Measurements from ENCODE around the gene GOLGA6L7.
"Not testable (repeated sequence)": the region's sequence is repeated elsewhere in the genome, so short reads cannot be mapped to it uniquely, and the experiment has no call there.

GOLGA6L7 gene

DNA sequence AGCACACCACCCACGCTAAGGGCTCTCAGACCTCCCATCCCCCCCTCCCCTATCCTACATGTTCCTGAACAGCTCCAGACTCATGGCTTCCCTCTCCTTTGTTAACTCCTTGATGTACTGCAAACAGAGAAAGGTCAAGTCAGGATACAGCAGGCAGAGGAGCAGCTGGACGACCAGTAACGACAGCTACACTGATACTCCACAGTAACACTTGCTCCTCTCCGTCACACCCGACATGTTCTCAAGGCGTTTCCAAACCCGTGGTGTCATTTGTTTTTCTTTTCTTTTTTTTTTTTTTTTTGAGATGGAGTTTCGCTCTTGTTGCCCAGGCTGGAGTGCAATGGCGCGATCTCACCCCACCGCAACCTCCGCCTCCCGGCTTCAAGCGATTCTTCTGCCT, 4.3 kb downstream of the GOLGA6L7 start:
- not testable (repeated sequence) for DNase-seq (ENCODE audit: low read depth)

DNA sequence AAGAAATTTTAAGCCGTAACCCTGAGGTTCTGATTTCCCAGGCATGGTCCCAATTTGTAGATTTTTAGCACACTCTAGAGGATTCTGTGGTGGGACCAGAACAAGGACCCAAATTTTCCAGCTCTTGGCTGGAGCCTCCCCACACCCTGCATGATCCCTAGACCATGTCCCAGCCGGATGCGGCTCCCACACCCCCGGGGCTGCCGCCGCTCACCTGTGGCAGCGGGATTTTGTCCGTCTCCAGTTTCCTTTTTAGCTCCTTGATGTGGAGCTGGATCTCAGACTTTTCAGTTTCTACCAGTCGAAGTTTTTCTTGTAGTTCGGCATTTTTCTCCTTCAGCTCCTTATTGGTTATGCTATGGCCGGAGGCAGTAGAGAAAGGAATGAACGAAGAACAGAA, 4.9 kb downstream of the GOLGA6L7 start:
- not testable (repeated sequence) for DNase-seq (ENCODE audit: low read depth)

DNA sequence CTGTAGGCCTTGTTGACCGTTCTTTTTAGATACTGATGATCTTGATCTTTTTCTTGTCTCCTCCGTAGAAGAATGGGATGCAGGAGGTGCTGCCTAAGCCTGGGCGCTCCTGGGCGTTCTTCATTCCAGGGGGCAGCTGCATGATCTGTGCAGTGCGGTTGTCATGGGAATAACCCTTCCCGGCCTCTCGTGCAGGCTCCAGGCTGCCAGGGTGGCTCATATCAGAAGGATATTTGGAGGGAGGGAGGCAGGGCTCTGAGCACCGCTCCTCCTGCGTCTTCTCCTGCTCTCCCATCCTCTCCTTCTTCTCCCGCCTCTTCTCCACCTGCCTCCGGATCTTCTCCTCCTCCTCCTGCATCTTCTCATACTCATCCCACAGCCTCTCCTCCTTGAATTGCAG, 6.2 kb downstream of the GOLGA6L7 start:
- not testable (repeated sequence) for DNase-seq (ENCODE audit: low read depth)

DNA sequence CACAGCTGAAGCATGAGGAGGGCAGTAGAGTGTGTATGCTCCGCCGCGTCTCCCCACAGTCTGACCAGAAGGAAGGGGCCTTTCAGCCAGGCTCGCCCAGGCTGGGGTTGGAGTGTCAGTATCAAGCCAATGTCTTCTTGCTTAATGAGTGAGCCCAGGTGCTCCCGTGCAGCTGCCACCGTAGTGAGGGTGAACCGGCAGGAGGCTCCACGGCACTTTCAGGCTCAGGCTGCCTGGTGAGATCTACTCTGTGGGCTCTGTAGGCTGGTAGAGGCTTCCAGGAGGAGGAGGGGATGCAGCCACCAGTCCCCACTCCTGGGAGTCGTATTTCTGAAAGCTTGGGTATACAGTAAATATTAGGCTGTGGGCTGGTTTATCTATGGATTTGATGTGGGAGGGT, 8.2 kb downstream of the GOLGA6L7 start:
- DNase-seq (ENCODE audit: low read depth) = not testable (repeated sequence)

DNA sequence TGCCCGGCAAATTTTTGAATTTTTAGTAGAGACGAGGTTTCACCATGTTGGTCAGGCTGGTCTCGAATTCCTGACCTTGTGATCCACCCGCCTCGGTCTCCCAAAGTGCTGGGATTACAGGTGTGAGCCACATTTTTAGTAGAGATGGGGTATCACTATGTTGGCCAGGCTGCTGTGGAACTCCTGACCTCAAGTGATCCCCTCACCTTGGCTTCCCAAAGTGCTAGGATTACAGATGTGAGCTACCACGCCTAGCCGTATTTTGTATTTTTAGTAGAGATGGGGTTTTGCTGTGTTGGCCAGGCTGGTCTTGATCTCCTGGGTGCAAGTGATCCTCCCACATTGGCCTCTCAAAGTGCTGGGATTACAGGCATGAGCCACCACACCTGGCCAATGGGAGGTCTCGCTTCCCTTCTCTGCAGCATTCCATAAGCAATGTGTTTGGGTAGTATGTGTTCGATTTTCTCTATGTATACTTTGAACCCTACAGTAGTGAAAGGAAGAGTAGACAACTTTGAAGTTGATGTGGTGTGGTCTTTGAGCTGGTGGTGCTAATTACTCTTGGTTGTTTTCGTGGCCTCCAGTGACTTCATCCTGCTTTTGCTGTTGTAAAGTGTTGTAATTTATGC, 13.4 kb downstream of the GOLGA6L7 start:
- not testable (repeated sequence) for DNase-seq (ENCODE audit: low read depth)

DNA sequence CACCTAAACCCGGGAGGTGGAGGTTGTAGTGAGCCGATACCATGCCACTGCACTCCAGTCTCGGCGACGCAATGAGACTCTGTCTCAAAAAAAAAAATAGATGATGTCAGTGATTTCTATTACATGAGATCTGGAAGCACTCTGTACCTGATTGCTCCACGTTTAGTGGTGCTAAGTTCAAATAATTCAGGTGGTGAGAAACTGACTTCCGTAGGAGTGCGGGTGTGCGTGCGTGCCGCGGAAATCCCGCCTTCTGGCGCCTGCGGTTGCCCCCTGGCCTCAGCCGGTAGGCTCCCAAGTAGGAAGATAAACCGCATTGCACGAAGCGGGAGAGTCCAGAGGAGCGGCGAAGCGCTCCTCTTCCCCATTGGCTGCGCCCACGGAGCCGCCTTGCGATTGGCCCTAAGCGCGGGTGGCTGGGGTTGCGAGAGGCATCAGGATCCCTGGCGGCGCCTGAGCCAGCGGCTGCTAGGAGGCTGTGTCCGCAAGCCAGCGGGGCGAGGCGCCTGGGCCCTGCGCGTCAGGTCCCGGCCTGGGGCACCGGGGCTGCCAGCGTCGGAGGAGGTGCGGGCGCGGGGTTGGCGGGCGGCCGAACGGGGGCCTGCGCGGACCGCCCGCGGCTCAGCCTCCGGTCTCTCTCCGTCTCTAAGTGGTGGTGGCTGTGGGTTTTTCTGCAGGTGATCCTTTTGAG, 16.4 kb downstream of the GOLGA6L7 start:
- peak; percentile 49 for DNase-seq (ENCODE audit: low read depth)

DNA sequence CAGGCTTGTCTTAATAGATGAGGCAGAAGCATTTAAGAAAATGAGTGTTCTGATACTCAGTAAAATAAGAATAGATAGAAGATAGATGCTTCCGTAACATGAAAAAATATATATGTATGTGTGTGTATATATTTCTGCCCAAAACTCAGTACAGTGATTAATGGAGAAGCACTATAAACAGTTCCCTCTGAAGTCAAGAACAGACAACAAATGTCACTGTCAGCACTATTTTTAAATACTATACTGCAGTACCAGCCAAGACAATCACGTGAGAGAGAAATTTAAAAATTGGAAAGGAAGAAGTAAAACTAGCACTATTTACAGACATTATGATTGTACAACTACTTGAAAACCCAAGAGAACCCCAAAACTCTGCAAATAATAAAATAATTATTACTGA, 27.0 kb downstream of the GOLGA6L7 start:
- not testable (repeated sequence) for DNase-seq (ENCODE audit: low read depth)

DNA sequence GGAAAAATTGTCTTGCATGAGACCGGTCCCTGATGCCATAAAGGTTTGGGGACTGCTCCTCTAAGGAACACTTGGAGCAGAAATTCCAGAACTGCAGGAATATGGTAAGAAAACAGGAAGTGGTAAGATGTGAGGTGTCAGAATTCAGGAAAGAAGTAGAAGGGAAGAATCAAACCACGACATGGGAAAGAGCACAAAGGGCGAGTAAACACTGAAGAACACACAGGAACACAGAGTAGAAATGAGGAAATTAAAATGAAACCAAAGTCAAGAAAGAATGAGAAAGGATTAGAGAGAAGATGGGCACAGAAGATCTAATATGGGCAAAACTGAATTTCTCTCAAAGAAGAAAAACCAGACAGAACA, 28.5 kb downstream of the GOLGA6L7 start:
- not testable (repeated sequence) for DNase-seq (ENCODE audit: low read depth)

DNA sequence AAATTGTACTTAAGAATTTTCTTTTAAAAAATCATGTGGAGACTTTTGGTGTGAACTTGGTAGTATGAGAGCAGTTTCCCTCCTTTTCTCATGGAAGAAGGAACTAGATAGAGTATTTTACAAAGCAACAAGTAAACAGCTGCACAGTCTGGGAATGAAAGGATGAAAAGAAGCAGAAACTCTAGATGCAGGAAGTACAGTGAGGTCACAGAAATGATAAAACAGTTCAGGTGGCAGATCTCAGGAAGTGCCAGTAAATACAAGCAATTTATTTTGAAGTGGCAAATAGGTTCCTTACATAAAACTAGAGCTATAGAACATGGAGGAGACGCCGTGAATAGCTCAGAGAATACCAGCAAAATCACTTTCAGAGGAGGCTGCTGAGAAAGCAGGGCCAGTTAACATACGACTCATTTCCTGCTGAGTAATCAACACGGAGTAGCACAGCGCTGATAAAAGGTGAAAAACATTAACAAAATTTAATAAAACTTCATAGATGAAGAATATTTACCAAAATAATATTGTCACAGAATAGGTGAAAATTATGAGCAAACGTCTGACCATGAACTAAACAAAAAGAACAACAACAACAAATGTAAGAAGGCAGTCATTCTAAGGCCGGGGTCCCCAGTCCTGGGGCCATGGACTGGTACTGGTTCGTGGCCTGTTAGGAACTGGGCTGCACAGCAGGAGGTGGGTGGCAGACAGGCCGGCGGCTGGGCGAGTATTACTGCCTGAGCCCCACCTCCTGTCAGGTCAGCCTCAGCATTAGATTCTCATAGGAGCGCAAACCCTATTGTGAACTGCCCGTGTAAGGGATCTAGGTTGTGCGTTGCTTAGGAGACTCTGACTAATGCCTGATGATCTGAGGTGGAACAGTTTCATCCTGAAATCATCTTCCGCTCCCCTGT, 29.2 kb downstream of the GOLGA6L7 start:
- peak; percentile 9 for DNase-seq (ENCODE audit: low read depth)

DNA sequence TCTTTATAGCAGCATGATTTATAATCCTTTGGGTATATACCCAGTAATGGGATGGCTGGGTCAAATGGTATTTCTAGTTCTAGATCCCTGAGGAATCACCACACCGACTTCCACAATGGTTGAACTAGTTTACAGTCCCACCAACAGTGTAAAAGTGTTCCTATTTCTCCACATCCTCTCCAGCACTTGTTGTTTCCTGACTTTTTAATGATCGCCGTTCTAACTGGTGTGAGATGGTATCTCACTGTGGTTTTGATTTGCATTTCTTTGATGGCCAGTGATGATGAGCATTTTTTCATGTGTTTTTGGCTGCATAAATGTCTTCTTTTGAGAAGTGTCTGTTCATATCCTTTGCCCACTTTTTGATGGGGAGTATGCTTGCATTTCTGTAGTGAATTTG, 30.3 kb downstream of the GOLGA6L7 start:
- DNase-seq (ENCODE audit: low read depth) = not testable (repeated sequence)

DNA sequence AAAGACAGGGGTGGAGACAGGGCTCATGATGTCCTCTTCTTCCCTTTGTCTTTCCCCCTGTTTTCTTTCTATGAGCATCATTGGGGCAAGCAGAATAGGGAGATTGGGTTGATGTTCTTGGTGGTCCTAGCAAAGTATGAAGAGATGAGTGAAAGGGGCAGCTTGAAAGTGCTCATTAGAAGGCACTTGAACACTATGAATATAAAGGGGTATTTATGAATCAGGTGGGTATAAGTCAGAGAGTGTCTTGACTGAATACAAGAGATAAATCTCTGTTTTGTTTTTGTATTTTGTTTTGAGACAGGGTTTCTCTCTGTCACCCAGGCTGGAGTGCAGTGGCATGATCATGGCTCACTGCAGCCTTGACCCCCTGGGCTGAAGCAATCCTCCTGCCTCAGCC, 34.4 kb downstream of the GOLGA6L7 start:
- DNase-seq (ENCODE audit: low read depth) = not testable (repeated sequence)

DNA sequence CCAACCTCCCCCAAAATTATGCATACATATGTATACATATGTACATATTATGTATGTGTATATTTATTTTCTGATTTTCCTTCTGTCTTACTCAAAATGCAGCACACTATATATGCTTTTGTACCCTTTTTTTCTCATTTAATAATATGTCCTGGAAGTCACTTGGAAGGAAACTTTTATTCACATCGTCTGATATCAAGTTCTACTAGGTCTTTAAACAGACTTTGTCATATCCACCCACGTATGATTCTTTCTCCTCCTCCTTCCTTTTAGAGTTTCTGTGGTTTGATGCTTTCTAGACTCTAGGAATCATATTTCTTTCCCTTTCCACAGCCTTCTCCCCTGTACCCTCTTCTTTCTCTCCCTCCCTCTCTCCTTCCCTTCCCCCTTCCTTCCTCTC, 35.1 kb downstream of the GOLGA6L7 start:
- not testable (repeated sequence) for DNase-seq (ENCODE audit: low read depth)

DNA sequence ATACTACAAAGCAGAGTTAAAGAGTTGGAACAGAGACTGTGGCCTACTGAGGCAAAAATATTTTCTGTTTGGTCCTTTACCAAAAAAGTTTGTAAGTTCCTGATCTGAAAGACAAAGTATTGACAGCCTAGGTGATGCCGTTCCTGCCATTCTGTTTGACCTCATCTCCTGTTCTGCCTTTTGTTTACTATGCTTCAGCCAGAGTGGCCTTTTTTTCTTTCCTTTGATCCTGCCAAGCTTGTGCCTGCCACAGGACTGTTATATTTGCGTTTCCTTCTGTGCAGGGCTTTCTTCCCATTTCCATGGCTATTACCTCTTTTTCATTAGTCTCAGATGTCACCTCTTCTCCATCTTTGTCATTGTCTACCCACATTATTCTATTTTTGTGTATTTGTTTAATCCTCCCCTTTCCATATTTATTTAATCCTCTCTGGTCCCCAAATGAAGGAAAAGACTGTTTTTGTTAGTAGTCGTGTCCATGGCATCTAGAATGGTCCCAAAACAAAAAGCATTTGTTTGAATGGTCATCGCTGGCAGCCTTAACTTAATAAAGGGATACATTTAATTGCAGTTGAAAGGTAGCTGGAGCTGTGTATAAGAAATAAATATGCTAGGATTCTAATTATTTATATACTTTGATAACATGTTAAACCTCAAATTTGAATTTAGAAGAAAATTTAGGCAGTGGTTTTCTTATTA, 36.4 kb downstream of the GOLGA6L7 start:
- DNase-seq (ENCODE audit: low read depth) = not testable (repeated sequence)

DNA sequence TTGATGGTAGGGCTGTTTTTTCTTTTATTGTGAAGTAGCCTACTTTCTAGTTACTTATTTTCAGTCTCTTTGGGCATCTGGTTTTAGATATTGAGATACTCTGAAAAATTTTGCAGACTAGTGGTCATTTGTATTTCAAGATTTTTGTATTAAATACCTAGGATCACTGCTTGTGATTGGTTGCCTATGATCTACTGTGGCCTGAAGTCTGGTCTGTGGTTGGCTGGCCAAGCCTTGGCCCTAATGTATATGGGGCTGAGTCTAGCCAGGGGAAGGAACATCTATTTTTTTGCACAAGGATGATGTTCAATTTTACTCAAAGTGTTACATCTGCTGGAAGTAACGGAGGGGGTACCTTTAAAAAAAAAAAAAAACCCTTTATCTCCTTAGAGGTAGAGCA, 38.0 kb downstream of the GOLGA6L7 start:
- DNase-seq (ENCODE audit: low read depth) = not testable (repeated sequence)

DNA sequence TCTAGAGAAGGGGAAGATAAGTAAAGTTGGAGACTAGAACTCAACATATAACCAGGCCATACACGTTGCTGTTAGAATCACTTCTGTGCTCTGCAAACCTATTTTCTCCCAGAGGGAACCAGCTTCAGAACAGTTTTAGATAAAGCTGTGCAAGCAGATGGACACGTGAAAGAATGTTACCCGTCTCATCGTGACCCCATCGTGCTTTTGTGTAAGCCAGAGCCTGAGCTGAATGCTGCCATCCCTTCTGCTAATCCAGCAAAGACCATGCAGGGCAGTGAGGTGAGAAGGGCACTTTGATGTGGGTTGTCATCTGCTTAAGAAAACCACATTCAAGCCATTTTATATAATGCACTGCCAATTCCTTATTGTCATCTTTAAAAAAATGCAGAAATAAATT, 40.3 kb downstream of the GOLGA6L7 start:
- DNase-seq (ENCODE audit: low read depth) = not testable (repeated sequence)

DNA sequence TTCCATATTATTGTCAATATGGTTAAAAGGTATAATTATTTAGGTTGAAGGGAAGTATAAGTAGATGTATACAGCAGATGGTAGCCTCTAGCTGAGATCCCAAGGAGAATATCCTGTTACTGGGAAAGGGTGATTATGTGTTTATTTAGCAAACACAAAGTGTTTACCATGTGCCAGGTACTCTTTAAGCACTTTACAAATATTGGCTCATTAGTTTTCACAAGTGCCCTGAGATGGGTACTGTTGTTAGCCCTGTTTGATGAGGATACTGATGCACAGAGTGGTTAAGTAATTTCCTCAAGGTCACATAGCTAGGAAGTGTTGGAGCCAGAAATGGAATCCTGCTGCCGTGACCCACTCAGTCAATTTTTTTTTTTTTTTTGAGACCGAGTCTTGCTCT, 48.1 kb downstream of the GOLGA6L7 start:
- not testable (repeated sequence) for DNase-seq (ENCODE audit: low read depth)

DNA sequence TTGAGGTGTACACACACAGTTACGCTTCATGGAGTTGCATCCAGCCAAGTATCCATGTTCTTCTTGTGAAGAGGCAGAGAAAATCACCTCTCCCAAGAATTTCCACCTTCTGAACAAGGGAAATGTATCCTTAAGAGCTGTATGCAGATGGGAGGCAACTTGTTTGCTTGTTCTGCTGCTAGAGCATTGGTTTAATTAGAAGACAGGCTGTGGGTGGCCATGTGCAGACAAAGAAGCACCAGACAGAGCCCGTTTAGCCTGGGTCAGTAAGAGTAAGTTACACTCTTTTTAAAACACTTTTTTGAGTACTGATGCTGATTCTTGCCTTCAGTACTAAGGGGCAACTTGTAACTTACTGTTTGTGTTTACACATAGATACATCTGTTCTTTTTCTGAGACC, 50.2 kb downstream of the GOLGA6L7 start:
- not testable (repeated sequence) for DNase-seq (ENCODE audit: low read depth)

DNA sequence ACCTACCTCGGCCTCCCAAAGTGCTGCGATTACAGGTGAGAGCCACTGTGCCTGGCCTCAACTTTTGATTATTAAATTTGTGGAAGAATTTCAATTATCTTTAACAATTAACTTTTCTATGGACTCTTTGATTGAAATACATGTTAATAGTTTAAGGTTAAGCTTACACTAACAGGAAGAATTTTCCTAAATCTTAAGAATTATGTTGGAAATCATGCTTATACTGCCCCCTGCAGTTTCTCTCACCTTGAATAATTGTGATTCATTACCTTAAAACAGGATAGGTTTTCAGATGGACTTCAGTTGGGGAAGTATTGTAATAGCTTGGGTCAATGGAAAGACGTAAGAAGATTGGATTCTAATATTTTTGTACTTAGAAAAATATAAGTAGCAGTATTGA, 54.2 kb downstream of the GOLGA6L7 start:
- DNase-seq (ENCODE audit: low read depth) = not testable (repeated sequence)
